ENCODE data around the gene ADAMTSL2. TPM values are rescaled to one million over a fixed set of nuclear protein-coding genes. Genes with fewer than 3 reads are reported as not detected.

Gene ADAMTSL2
- polyA plus RNA-seq, 1 donor (not counting 4 experiments of a cell fraction or from before 2014, with no cell fraction given), result not detected

GRCh38 chr9:133502112-133502511, 32.4 kb upstream of the ADAMTSL2 start:
- H3K4me3 ChIP-seq (ENCODE audit: control insufficient read depth in 2 of 3, extremely low read depth in 1 of 3, insufficient read depth in 2 of 3, low read depth in 1 of 3, low read length in 3 of 3), result no peak overlapping the region
- H3K4me1 ChIP-seq (ENCODE audit: control insufficient read depth, extremely low read depth, insufficient read depth, low read length), result no peaks in the 10 kb centered on the region
- H3K79me2 ChIP-seq (ENCODE audit: control insufficient read depth, insufficient read depth, low read length), result no peaks in the 10 kb centered on the region
- no peak for FAIRE-seq
- H3K9me3 ChIP-seq (ENCODE audit: control insufficient read depth, low read depth, low read length), result no peaks in the 10 kb centered on the region
- no peaks in the 10 kb centered on the region for H3K9me1 ChIP-seq (ENCODE audit: control insufficient read depth, extremely low read depth, insufficient read depth, low read length)
- peaks cover 4% of the 10 kb centered on the region for H3K27me3 ChIP-seq (ENCODE audit: control insufficient read depth, extremely low read depth, insufficient read depth, low read length)
- TF ChIP-seq CTCF (optimal IDR thresholded peaks at IDR 0.05 in 1 of 3, IDR thresholded peaks at IDR 0.05 in 1 of 3, conservative IDR thresholded peaks at IDR 0.05 in 1 of 3; ENCODE audit: extremely low read depth in 1 of 3, insufficient read depth in 2 of 3, low read length in 3 of 3), result no peak
- no peak for TF ChIP-seq EZH2 (IDR thresholded peaks at IDR 0.05; ENCODE audit: low read length)
- dilution Hi-C loops (cut with MboI; ENCODE audit: extremely low pct_ligation_motif_present, low sequenced_read_pairs), result no loop called here
- no peak overlapping the region for H3K4me2 ChIP-seq (ENCODE audit: control insufficient read depth, extremely low read depth, insufficient read depth, low read depth, low read length)
- no peak overlapping the region for H3K9ac ChIP-seq (ENCODE audit: control insufficient read depth, extremely low read depth, insufficient read depth, low read length)
- no peak overlapping the region for H3K27ac ChIP-seq (ENCODE audit: control insufficient read depth, insufficient read depth, low read length)
- H4K20me1 ChIP-seq (ENCODE audit: control insufficient read depth, extremely low read depth, insufficient read depth, low read length), result no peaks in the 10 kb centered on the region
- H3K36me3 ChIP-seq (ENCODE audit: control insufficient read depth in 2 of 2, extremely low read depth in 1 of 2, insufficient read depth in 2 of 2, low read length in 2 of 2), result no peaks in the 10 kb centered on the region
- no peak for DNase-seq (ENCODE audit: low read depth, low spot score)
- H2AFZ ChIP-seq (ENCODE audit: control insufficient read depth, low read length), result no peak overlapping the region

- no peaks in the 10 kb centered on the region for H3K9me1 ChIP-seq (ENCODE audit: control insufficient read depth, extremely low read depth, insufficient read depth, low read length)
- H3K9me3 ChIP-seq (ENCODE audit: control insufficient read depth, low read depth, low read length), result no peaks in the 10 kb centered on the region
- H4K20me1 ChIP-seq (ENCODE audit: control insufficient read depth, extremely low read depth, insufficient read depth, low read length), result no peaks in the 10 kb centered on the region
- H3K27me3 ChIP-seq (ENCODE audit: control insufficient read depth, extremely low read depth, insufficient read depth, low read length), result peaks cover 8% of the 10 kb centered on the region
- H3K36me3 ChIP-seq (ENCODE audit: control insufficient read depth in 2 of 2, extremely low read depth in 1 of 2, insufficient read depth in 2 of 2, low read length in 2 of 2), result no peaks in the 10 kb centered on the region
- TF ChIP-seq CTCF (optimal IDR thresholded peaks at IDR 0.05 in 1 of 3, IDR thresholded peaks at IDR 0.05 in 1 of 3, conservative IDR thresholded peaks at IDR 0.05 in 1 of 3; ENCODE audit: extremely low read depth in 1 of 3, insufficient read depth in 2 of 3, low read length in 3 of 3), result no peak
- no peak for TF ChIP-seq EZH2 (IDR thresholded peaks at IDR 0.05; ENCODE audit: low read length)
- no peaks in the 10 kb centered on the region for H3K79me2 ChIP-seq (ENCODE audit: control insufficient read depth, insufficient read depth, low read length)
- H3K27ac ChIP-seq (ENCODE audit: control insufficient read depth, insufficient read depth, low read length), result no peak overlapping the region
- H3K4me2 ChIP-seq (ENCODE audit: control insufficient read depth, extremely low read depth, insufficient read depth, low read depth, low read length), result no peak overlapping the region
- FAIRE-seq (no peak), DNase-seq (ENCODE audit: low read depth, low spot score) (no peak)
- no peak overlapping the region for H3K9ac ChIP-seq (ENCODE audit: control insufficient read depth, extremely low read depth, insufficient read depth, low read length)
- dilution Hi-C loops (cut with MboI; ENCODE audit: extremely low pct_ligation_motif_present, low sequenced_read_pairs), result no loop called here
- H3K4me3 ChIP-seq (ENCODE audit: control insufficient read depth in 2 of 3, extremely low read depth in 1 of 3, insufficient read depth in 2 of 3, low read depth in 1 of 3, low read length in 3 of 3), result no peak overlapping the region
- peaks cover 12% of the 10 kb centered on the region for H3K4me1 ChIP-seq (ENCODE audit: control insufficient read depth, extremely low read depth, insufficient read depth, low read length)
- no peak overlapping the region for H2AFZ ChIP-seq (ENCODE audit: control insufficient read depth, low read length)
These were observed 29.2 kb upstream of the ADAMTSL2 start for GRCh38 chr9:133505186-133505830.
